ENCODE data around the gene HGFAC. TPM values are rescaled to one million over a fixed set of nuclear protein-coding genes. Genes with fewer than 3 reads are reported as not detected.

Gene HGFAC
- total RNA-seq, 2 experiments from 2014 or later: 0.25 to 0.75 TPM

DNA sequence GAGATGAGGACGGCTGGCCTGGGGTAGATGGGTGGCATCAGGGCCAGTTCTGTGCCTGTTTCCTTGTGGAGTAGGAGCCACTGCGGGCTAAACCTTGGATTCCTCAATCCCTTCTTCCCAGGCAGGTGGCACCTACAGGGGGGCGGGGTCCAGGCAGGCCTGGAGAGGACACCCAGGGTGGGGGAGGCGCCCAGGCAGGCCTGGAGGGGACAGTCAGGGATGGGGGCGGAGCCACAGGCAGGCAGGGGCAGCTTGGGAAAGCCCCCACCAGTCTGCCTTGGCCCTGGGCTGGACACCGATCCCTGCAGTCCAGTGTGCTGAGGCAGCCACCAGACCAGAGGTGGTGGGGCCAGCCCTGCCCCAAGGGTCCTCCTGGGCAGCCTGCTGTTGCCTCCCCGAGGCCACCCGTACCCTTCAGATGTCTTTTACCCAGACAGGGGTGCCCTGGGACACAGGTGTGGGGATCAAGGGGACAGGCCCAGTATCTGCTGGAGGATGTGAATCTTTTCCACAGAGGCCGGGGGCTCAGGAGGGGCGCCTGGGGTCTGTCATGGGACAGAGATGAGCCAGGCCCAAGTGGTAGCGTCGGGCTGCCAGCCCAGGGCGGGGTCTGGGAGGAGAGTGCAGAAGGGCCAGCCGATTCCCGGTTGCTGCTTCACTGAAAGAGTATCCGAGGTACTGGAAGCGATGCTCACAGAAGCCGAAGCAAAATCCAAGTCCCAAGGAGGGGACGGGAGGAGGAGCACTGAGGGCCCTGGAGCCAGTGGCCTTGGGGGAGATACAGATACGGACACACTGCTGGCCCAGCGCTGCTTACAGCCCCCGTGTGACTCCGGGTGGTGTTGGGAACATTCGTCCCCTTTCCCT is 56.0 kb downstream of the HGFAC start:
- no peaks in the 10 kb centered on the region for H3K4me1 ChIP-seq (ENCODE audit: insufficient read depth, low read length)
- CTCF ChIA-PET: no interaction called here
- no peak for ATAC-seq (ENCODE audit: poor library complexity)

DNA sequence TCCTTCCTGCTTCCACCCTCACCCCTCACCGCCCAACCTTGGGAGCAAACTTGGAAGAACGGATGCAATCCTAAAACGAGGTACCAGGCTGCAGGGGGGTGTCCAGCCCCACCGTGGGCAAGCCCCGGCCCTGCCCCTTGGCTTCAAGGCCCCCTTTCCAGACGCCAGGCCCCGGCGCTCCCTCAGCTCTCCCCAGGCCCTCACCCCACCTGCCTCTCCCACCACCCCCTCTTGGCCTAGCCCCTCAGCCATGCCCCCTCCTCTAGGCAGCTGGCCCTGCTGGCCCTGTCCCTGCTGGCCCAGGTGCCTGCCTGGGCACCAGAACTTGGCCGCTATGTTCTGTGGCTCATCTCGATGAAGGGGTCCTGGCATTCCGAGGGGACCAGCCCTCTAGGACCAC is 56.6 kb downstream of the HGFAC start:
- H3K4me3 Mint-ChIP-seq: no peak overlapping the region
- peaks cover 15% of the 10 kb centered on the region for H3K36me3 ChIP-seq (ENCODE audit: insufficient read depth, low read length)

More for the DNA sequence above, 56.0 kb downstream of the HGFAC start:
- Histone ChIP-seq H3K27ac (ENCODE audit: low read depth in 1 of 2, low read length in 2 of 2) (no peak overlapping the region), H3K4me3 (ENCODE audit: low read length) (no peak overlapping the region), H3K9me3 (ENCODE audit: control insufficient read depth in 1 of 2, insufficient read depth in 1 of 2, low read length in 2 of 2) (peaks cover 0 to 16% of the 10 kb centered on the region in 2 experiments), H3K36me3 (ENCODE audit: insufficient read depth, low read length) (peaks cover 12% of the 10 kb centered on the region), H3K27me3 (ENCODE audit: control insufficient read depth in 1 of 2, insufficient read depth in 2 of 2, low read length in 2 of 2) (peaks cover 13 to 29% of the 10 kb centered on the region in 2 experiments)
- no peak overlapping the region for H3K27ac Mint-ChIP-seq
- H3K4me1 Mint-ChIP-seq (ENCODE audit: low read depth): no peaks in the 10 kb centered on the region
- TF ChIP-seq, protein P1, sequence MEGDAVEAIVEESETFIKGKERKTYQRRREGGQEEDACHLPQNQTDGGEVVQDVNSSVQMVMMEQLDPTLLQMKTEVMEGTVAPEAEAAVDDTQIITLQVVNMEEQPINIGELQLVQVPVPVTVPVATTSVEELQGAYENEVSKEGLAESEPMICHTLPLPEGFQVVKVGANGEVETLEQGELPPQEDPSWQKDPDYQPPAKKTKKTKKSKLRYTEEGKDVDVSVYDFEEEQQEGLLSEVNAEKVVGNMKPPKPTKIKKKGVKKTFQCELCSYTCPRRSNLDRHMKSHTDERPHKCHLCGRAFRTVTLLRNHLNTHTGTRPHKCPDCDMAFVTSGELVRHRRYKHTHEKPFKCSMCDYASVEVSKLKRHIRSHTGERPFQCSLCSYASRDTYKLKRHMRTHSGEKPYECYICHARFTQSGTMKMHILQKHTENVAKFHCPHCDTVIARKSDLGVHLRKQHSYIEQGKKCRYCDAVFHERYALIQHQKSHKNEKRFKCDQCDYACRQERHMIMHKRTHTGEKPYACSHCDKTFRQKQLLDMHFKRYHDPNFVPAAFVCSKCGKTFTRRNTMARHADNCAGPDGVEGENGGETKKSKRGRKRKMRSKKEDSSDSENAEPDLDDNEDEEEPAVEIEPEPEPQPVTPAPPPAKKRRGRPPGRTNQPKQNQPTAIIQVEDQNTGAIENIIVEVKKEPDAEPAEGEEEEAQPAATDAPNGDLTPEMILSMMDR (IDR thresholded peaks at IDR 0.05): no peak
- POLR2A ChIA-PET: no interaction called here
- no peak overlapping the region for H3K4me3 Mint-ChIP-seq
- DNase-seq: no peak
- H3K27me3 Mint-ChIP-seq: no peaks in the 10 kb centered on the region
- peaks cover 6% of the 10 kb centered on the region for H3K36me3 Mint-ChIP-seq (ENCODE audit: low read depth)
- no peaks in the 10 kb centered on the region for H3K9me3 Mint-ChIP-seq
- intact Hi-C loops (cut with DNase I, micrococcal nuclease): no loop called here

More for the DNA sequence above, 56.6 kb downstream of the HGFAC start:
- no peaks in the 10 kb centered on the region for H3K4me1 Mint-ChIP-seq (ENCODE audit: low read depth)
- no peak overlapping the region for H3K4me3 ChIP-seq (ENCODE audit: low read length)
- no peaks in the 10 kb centered on the region for H3K4me1 ChIP-seq (ENCODE audit: insufficient read depth, low read length)
- H3K9me3 Mint-ChIP-seq: no peaks in the 10 kb centered on the region
- intact Hi-C loops (cut with DNase I, micrococcal nuclease): no loop called here
- H3K27me3 Mint-ChIP-seq: no peaks in the 10 kb centered on the region
- H3K36me3 Mint-ChIP-seq (ENCODE audit: low read depth): peaks cover 11% of the 10 kb centered on the region
- no peak overlapping the region for H3K27ac Mint-ChIP-seq
- TF ChIP-seq, protein P1 (IDR thresholded peaks at IDR 0.05): no peak
- CTCF ChIA-PET: no interaction called here
- ATAC-seq (ENCODE audit: poor library complexity) (no peak), DNase-seq (no peak)
- H3K27me3 ChIP-seq (ENCODE audit: control insufficient read depth in 1 of 2, insufficient read depth in 2 of 2, low read length in 2 of 2): peaks cover 13 to 24% of the 10 kb centered on the region in 2 experiments
- peaks cover 0 to 9% of the 10 kb centered on the region in 2 experiments for H3K9me3 ChIP-seq (ENCODE audit: control insufficient read depth in 1 of 2, insufficient read depth in 1 of 2, low read length in 2 of 2)
- POLR2A ChIA-PET: no interaction called here
- H3K27ac ChIP-seq (ENCODE audit: low read depth in 1 of 2, low read length in 2 of 2): no peak overlapping the region

Other genes starting within 250 kb of the HGFAC start
- gene MSANTD1, start 192.8 kb upstream of the HGFAC start, total RNA-seq: under 1 TPM; 0.67 to 0.74 TPM
- gene RGS12, start 148.9 kb upstream of the HGFAC start, total RNA-seq: 10 to 100 TPM; 14.1 to 16.9 TPM
- gene DOK7, start 21.3 kb downstream of the HGFAC start, total RNA-seq: not detected
- gene LRPAP1, start 90.5 kb downstream of the HGFAC start, total RNA-seq: 10 to 100 TPM; 84.2 to 88.0 TPM

Measured in CD4-positive, alpha-beta T cell (primary cell).